Measurements from ENCODE around the gene FTCDNL1.

Gene FTCDNL1

GRCh38 chr2:199734011-199734410 lies 117.0 kb downstream of the FTCDNL1 start:
- Histone ChIP-seq H3K36me3 (ENCODE audit: control insufficient read depth, insufficient read depth, low read length) (no peaks in the 10 kb centered on the region), H3K4me1 (ENCODE audit: control insufficient read depth, insufficient read depth, low read length) (no peaks in the 10 kb centered on the region), H3K9me3 (ENCODE audit: control insufficient read depth, insufficient read depth, low read length) (no peaks in the 10 kb centered on the region), H3K9ac (ENCODE audit: low read depth, low read length) (no peak overlapping the region), H3K27me3 (ENCODE audit: control insufficient read depth, insufficient read depth, low read length) (no peaks in the 10 kb centered on the region), H3K4me3 (ENCODE audit: low read depth, low read length) (no peak overlapping the region)

GRCh38 chr2:199727801-199728200 lies 123.2 kb downstream of the FTCDNL1 start:
- no peaks in the 10 kb centered on the region for H3K4me1 ChIP-seq (ENCODE audit: control insufficient read depth, insufficient read depth, low read length)
- no peak overlapping the region for H3K9ac ChIP-seq (ENCODE audit: low read depth, low read length)
- no peaks in the 10 kb centered on the region for H3K9me3 ChIP-seq (ENCODE audit: control insufficient read depth, insufficient read depth, low read length)
- H3K27me3 ChIP-seq (ENCODE audit: control insufficient read depth, insufficient read depth, low read length) = no peaks in the 10 kb centered on the region
- no peak overlapping the region for H3K4me3 ChIP-seq (ENCODE audit: low read depth, low read length)
- H3K36me3 ChIP-seq (ENCODE audit: control insufficient read depth, insufficient read depth, low read length) = no peaks in the 10 kb centered on the region

- Histone ChIP-seq H3K27me3 (ENCODE audit: control insufficient read depth, insufficient read depth, low read length) (no peaks in the 10 kb centered on the region), H3K9me3 (ENCODE audit: control insufficient read depth, insufficient read depth, low read length) (no peaks in the 10 kb centered on the region), H3K9ac (ENCODE audit: low read depth, low read length) (no peak overlapping the region), H3K4me3 (ENCODE audit: low read depth, low read length) (no peak overlapping the region), H3K4me1 (ENCODE audit: control insufficient read depth, insufficient read depth, low read length) (no peaks in the 10 kb centered on the region), H3K36me3 (ENCODE audit: control insufficient read depth, insufficient read depth, low read length) (no peaks in the 10 kb centered on the region)
Observed at GRCh38 chr2:199727306-199727705, 123.7 kb downstream of the FTCDNL1 start.

- H3K9me3 ChIP-seq (ENCODE audit: control insufficient read depth, insufficient read depth, low read length) = no peaks in the 10 kb centered on the region
- no peak overlapping the region for H3K4me3 ChIP-seq (ENCODE audit: low read depth, low read length)
- no peak overlapping the region for H3K9ac ChIP-seq (ENCODE audit: low read depth, low read length)
- no peaks in the 10 kb centered on the region for H3K4me1 ChIP-seq (ENCODE audit: control insufficient read depth, insufficient read depth, low read length)
- H3K36me3 ChIP-seq (ENCODE audit: control insufficient read depth, insufficient read depth, low read length) = no peaks in the 10 kb centered on the region
- H3K27me3 ChIP-seq (ENCODE audit: control insufficient read depth, insufficient read depth, low read length) = no peaks in the 10 kb centered on the region
Observed at GRCh38 chr2:199718074-199718473, 132.9 kb downstream of the FTCDNL1 start.

- Histone ChIP-seq H3K36me3 (ENCODE audit: control insufficient read depth, insufficient read depth, low read length) (no peaks in the 10 kb centered on the region), H3K27me3 (ENCODE audit: control insufficient read depth, insufficient read depth, low read length) (no peaks in the 10 kb centered on the region), H3K4me3 (ENCODE audit: low read depth, low read length) (no peak overlapping the region), H3K9me3 (ENCODE audit: control insufficient read depth, insufficient read depth, low read length) (no peaks in the 10 kb centered on the region), H3K9ac (ENCODE audit: low read depth, low read length) (no peak overlapping the region), H3K4me1 (ENCODE audit: control insufficient read depth, insufficient read depth, low read length) (no peaks in the 10 kb centered on the region)
Observed at GRCh38 chr2:199717587-199717907, 133.4 kb downstream of the FTCDNL1 start.

- no peaks in the 10 kb centered on the region for H3K4me1 ChIP-seq (ENCODE audit: control insufficient read depth, insufficient read depth, low read length)
- no peak overlapping the region for H3K9ac ChIP-seq (ENCODE audit: low read depth, low read length)
Observed at GRCh38 chr2:199716807-199717586, 134.0 kb downstream of the FTCDNL1 start.

GRCh38 chr2:199713746-199714145 lies 137.2 kb downstream of the FTCDNL1 start:
- Histone ChIP-seq H3K36me3 (ENCODE audit: control insufficient read depth, insufficient read depth, low read length) (no peaks in the 10 kb centered on the region), H3K4me1 (ENCODE audit: control insufficient read depth, insufficient read depth, low read length) (no peaks in the 10 kb centered on the region), H3K4me3 (ENCODE audit: low read depth, low read length) (no peak overlapping the region), H3K9me3 (ENCODE audit: control insufficient read depth, insufficient read depth, low read length) (no peaks in the 10 kb centered on the region), H3K9ac (ENCODE audit: low read depth, low read length) (no peak overlapping the region), H3K27me3 (ENCODE audit: control insufficient read depth, insufficient read depth, low read length) (no peaks in the 10 kb centered on the region)

More at GRCh38 chr2:199716807-199717586, 134.0 kb downstream of the FTCDNL1 start:
- Histone ChIP-seq H3K4me3 (ENCODE audit: low read depth, low read length) (no peak overlapping the region), H3K9me3 (ENCODE audit: control insufficient read depth, insufficient read depth, low read length) (no peaks in the 10 kb centered on the region), H3K27me3 (ENCODE audit: control insufficient read depth, insufficient read depth, low read length) (no peaks in the 10 kb centered on the region), H3K36me3 (ENCODE audit: control insufficient read depth, insufficient read depth, low read length) (no peaks in the 10 kb centered on the region)

GRCh38 chr2:199710551-199710950 lies 140.4 kb downstream of the FTCDNL1 start:
- no peaks in the 10 kb centered on the region for H3K9me3 ChIP-seq (ENCODE audit: control insufficient read depth, insufficient read depth, low read length)
- no peak overlapping the region for H3K9ac ChIP-seq (ENCODE audit: low read depth, low read length)
- H3K4me3 ChIP-seq (ENCODE audit: low read depth, low read length) = no peak overlapping the region
- no peaks in the 10 kb centered on the region for H3K4me1 ChIP-seq (ENCODE audit: control insufficient read depth, insufficient read depth, low read length)
- no peaks in the 10 kb centered on the region for H3K36me3 ChIP-seq (ENCODE audit: control insufficient read depth, insufficient read depth, low read length)
- no peaks in the 10 kb centered on the region for H3K27me3 ChIP-seq (ENCODE audit: control insufficient read depth, insufficient read depth, low read length)

Measured in iPS-15b (cell line).